Measurements from ENCODE around the gene RNF32. TPM values are rescaled to one million over a fixed set of nuclear protein-coding genes. Genes with fewer than 3 reads are reported as not detected.

RNF32 gene
- total RNA-seq, 1 experiment from 2014 or later = 0.61 TPM

GRCh38 chr7:156626220-156626895 is 14.2 kb upstream of the RNF32 start:
- CTCF ChIA-PET = interaction anchor here (0.6 to 1.8 kb wide), 4 partner anchors 8 to 97 kb away, joined by 3 to 6 read pairs (median 4); no protein-coding TSS in a partner anchor
- POLR2A ChIA-PET = no interaction called here
- no peak for DNase-seq (ENCODE audit: low spot score)
- Mint-ChIP-seq H3K4me3 (no peak overlapping the region), H3K36me3 (peaks cover 26% of the 10 kb centered on the region), H3K27ac (no peak overlapping the region), H3K4me1 (peaks cover 4% of the 10 kb centered on the region; the same call in 1 of the 2 replicates), H3K9me3 (peaks cover 36% of the 10 kb centered on the region), H3K27me3 (ENCODE audit: low read depth) (no peaks in the 10 kb centered on the region; the same call in 1 of the 2 replicates)
- ATAC-seq = no peak
- TF ChIP-seq ERG (CRISPR knock-in tag; IDR thresholded peaks at IDR 0.05) (no peak), E2F4 (CRISPR knock-in tag; IDR thresholded peaks at IDR 0.05; ENCODE audit: borderline replicate concordance, low read depth) (no peak), NFATC4 (CRISPR knock-in tag; IDR thresholded peaks at IDR 0.05) (no peak), TCF7 (CRISPR knock-in tag; IDR thresholded peaks at IDR 0.05; ENCODE audit: low read depth) (no peak), ETV6 (CRISPR knock-in tag; IDR thresholded peaks at IDR 0.05) (no peak), ZNF423 (CRISPR knock-in tag; IDR thresholded peaks at IDR 0.05) (no peak), FOXP1 (CRISPR knock-in tag; IDR thresholded peaks at IDR 0.05; ENCODE audit: borderline replicate concordance) (no peak), ZNF219 (CRISPR knock-in tag; IDR thresholded peaks at IDR 0.05; ENCODE audit: borderline replicate concordance) (no peak), FOXP4 (CRISPR knock-in tag; IDR thresholded peaks at IDR 0.05) (no peak), SMAD3 (CRISPR knock-in tag; IDR thresholded peaks at IDR 0.05; ENCODE audit: borderline replicate concordance) (no peak), ESRRA (CRISPR knock-in tag; IDR thresholded peaks at IDR 0.05; ENCODE audit: borderline replicate concordance) (no peak), MAX (CRISPR knock-in tag; IDR thresholded peaks at IDR 0.05) (no peak), PREB (CRISPR knock-in tag; IDR thresholded peaks at IDR 0.05; ENCODE audit: borderline replicate concordance) (no peak), CTCF (IDR thresholded peaks at IDR 0.05) (no peak), GTF2I (CRISPR knock-in tag; conservative IDR thresholded peaks at IDR 0.05) (no peak)

- no peak overlapping the region for H3K27ac Mint-ChIP-seq
- CTCF ChIA-PET = no interaction called here
- H3K4me3 Mint-ChIP-seq = no peak overlapping the region
- H3K27me3 Mint-ChIP-seq (ENCODE audit: low read depth) = no peaks in the 10 kb centered on the region; the same call in 1 of the 2 replicates
- H3K4me1 Mint-ChIP-seq = 0 out of 2 replicates have a peak, but pooled peaks cover 3% of the 10 kb centered on the region
- H3K36me3 Mint-ChIP-seq = peaks cover 23% of the 10 kb centered on the region
- DNase-seq (ENCODE audit: low spot score) (no peak), ATAC-seq (no peak)
- POLR2A ChIA-PET = no interaction called here
- peaks cover 28% of the 10 kb centered on the region for H3K9me3 Mint-ChIP-seq
- no peak for TF ChIP-seq IRF1 (CRISPR knock-in tag; IDR thresholded peaks at IDR 0.05)
- TF ChIP-seq ZNF416 (CRISPR knock-in tag; IDR thresholded peaks at IDR 0.05) = no peak
- TF ChIP-seq ZNF281 (CRISPR knock-in tag; IDR thresholded peaks at IDR 0.05) = no peak
- TF ChIP-seq TCF7 (CRISPR knock-in tag; IDR thresholded peaks at IDR 0.05; ENCODE audit: low read depth) = no peak
- TF ChIP-seq NR1H2 (CRISPR knock-in tag; IDR thresholded peaks at IDR 0.05) = no peak
- no peak for TF ChIP-seq ZNF423 (CRISPR knock-in tag; IDR thresholded peaks at IDR 0.05)
- TF ChIP-seq ZSCAN18 (CRISPR knock-in tag; IDR thresholded peaks at IDR 0.05) = no peak
Measured at GRCh38 chr7:156628562-156628961, 12.0 kb upstream of the RNF32 start.

Measured in WTC11 (cell line).